Kasumi-1 (cell line): ENCODE data around the gene ARHGAP4.

Experiments used
- DNase-seq, 2 experiments: peaks; one replicate each; lab custom pipeline; 2025; lab: John Stamatoyannopoulos, UW

ARHGAP4 gene

DNA sequence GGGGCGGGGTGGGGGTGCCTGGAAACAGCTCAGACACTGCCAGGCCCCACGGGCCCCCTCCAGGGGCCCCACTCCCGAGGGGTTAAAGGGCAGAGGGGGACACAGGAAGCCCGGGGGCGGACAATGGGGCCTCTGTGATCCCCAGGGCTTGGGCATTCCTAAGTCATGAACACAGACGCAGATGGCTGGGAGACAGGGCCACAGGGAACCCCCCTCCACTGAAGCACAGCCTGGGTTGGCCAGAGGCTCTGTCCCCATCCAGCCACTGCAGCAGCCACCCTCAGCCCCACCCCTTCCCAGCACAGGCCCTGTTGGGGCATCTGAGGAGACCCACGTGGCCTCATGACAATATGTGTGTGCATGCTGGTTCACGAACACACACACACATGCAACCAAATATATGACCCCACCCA is 44.0 kb downstream of the ARHGAP4 start:
- no peak for DNase-seq

DNA sequence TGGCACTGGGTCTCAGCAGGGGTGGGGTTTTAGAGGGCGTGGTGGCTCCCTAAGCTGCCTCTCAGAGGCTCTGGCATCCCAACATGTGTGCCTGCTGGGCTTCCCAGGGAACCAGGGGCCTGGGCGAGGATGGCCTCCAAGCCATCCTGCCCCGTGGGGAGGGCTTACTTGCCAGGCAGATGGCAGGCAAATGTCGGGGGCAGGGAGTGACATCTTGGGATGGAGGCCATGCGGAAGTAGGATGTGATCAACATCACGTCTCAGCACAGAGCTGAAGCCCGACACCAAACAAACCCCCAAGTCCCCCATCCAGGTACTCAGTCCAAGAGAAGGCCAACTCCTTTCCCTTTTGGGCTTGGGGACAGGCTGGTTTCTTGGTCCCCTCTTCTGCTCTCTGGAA is 44.8 kb downstream of the ARHGAP4 start:
- no peak for DNase-seq

DNA sequence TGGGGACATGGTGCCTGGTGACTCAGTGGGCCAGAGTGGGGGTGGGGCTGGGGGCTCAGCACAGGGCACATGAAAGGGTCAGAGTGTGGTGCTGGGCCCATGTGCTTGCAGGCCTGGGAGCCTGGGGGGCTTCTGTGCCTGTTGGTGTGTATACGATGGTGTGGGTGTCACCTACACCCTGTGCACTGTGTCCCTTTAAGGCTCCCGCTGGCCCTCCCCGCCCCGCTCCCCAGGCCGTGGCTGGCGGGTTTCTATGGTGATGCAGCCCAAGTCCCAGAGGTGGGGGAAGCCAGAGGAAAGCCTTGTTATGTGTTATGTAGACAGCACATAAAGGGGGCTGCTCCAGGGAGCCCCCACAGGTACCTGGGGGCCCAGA is 45.6 kb downstream of the ARHGAP4 start:
- no peak for DNase-seq

DNA sequence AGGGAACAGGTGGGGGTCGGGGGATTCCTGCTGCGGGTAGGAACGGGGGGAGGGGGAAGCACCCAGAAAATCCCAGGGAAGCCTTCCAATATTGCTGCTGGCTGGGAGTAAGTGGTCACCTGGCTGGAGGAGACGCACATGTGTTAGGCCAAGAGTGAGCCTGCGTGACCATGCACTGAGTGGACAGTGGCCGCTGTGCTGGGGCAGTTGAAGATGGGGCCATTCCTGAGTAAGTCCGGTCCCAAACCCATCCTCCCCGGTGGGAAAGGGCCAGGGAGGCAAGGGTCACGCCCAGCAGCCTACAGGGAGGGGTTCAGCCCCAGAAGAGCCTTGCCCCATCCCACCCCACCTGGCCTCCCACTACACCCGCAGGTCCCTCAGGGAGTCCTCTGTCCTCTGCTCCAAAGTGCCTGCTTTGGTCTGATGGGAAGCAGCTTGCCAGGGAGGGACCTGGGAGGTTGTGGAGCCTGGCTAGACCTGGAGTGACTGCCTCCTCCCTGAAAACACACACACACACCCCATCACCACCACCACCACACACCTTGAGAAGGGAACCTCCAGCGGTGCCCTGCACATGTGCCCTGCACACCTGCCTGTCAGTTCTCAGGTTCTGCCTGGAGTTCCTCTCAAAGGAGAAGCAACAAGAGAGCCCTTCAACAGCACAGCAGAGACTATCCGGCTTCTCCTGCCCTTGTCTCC is 46.2 kb downstream of the ARHGAP4 start:
- no peak for DNase-seq

DNA sequence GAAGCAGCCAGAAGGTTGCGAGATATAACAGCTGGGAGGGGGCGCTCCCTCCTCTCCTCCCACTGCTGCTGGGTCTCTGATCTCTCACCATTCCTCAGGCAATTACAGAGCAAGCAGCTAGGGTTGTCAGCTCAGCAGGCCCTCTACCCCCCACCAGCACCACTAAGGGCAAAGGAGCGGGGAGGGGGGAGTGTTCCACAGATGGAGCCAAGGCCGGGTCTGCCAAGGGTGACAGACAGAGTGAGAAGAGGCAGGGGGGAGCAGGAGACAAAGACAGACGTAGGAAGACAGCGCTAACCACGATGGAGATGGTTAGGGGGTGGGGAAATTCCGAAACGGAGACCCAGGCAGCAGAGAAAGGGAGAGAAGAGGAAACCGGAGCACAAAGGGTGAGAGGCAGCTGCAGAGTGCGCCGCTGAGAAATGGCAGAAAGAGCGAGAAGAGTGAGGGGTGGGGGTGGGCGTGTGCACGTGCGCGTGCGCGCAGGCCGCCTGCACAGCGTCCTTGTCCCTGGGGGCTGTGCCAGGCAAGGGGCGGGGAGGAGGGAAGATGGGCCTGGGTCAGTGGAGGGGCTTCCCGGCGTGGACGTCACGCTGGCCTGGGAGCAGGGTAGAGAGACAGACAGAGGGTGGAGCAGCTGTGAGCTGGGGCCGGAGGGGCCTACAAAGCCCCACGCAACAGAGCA is 47.0 kb downstream of the ARHGAP4 start:
- DNase-seq = peak; percentile 35

DNA sequence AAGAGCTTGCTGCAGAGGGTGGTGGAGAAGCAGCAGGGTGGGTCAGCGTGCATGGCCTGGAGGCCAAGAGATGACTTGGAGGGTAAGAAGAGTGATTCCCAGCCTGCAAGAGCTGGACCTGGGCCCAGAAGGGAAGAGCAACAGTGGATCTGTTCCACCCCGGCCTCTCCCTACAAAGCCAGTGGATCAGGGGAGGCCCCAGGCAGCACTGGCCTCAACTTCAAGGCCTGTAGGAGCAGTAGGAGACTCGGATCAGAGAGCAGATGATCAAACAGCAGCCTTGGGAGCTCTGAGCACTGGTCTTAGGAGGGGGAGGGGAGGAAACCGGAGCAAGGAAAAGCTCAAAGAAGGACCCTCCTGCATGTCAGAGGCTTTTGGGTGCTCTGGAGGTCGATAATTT is 47.7 kb downstream of the ARHGAP4 start:
- DNase-seq = no peak

DNA sequence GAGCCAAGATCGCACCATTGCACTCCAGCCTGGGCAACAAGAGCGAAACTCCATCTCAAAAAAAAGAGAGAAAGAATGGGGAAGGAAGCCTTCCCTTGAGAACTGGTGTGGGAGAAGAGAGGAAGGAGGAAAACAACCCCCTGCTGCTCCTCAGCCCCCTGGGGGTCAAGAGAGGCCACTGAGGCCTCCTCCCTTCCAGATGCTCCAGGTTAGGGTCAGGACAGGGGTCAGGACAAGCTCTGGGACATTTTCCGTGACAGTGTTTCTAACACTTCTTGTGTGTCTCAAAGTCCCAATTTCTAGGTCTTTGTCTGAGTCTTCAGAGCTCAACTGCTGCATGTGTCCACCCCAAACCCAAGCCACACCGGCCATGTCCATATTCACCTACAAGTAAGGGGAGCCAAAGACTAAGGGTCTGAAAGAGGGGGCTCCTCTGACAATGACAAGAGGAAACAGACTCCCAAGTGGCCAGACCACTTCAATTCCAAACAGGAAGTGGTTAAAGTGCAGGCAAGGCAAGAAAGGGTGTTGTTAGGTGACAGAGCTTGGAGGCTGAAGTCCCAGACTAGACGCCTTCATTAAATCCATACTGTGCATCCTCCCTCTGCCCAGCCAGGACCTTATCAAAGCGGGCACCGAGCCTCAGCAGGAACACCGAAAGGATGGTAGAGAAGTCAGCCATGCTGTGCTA is 48.3 kb downstream of the ARHGAP4 start:
- DNase-seq = peak; percentile 16 to 41

DNA sequence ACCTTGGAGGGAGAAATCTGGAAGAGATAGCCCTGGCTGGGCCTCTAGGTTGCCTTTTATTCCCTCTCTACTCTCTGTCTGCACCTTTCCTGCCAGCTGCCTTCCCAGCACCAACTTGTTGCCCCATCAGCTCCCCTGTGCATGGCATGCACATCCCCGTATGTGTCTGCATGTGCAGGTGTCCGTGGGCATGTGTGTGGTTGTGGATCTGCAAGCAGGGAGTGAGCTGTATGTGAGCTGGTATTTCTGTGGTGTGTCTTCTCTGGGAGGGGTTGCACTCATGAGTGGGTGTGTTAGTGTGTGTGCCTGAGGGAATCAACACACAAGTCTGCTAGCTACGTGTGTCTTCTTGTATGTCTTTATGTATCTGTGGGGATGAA is 50.0 kb downstream of the ARHGAP4 start:
- DNase-seq = no peak

DNA sequence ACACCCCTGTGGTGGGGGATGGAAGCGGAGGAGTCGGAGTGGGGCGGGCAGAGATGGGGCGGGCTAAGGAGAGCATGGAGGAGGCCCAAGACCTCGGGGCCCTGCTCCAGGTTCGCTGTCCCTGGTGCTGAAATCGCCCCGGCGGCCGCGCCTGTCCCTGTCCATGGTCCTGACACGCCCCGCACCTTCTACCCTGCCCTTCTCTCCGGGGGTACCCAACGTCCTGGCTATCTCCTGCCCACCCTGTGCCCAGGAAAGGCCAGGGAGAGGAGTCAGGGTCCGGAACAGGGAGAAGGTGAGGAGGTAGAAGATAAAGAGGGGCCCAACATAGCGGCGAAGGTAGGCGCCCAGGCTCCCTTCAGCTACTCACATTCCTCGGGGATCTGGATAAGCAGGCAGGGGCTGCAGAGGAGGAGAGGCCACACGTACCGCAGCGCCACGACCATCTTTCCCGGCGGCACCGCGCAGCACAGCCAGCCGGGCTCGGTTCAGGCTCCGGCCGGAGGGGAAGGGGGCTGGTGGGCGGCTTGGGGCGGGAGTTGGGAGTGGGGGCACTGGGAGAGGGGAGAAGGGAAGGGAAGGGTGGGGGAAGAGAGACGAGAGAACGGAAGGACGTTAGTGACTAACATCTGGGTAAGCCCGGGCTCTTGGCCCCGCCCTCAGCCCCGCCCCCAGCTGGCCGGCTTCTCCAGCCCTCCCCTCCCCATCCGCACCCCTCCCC is 50.5 kb downstream of the ARHGAP4 start:
- DNase-seq = peak; percentile 18 to 42

DNA sequence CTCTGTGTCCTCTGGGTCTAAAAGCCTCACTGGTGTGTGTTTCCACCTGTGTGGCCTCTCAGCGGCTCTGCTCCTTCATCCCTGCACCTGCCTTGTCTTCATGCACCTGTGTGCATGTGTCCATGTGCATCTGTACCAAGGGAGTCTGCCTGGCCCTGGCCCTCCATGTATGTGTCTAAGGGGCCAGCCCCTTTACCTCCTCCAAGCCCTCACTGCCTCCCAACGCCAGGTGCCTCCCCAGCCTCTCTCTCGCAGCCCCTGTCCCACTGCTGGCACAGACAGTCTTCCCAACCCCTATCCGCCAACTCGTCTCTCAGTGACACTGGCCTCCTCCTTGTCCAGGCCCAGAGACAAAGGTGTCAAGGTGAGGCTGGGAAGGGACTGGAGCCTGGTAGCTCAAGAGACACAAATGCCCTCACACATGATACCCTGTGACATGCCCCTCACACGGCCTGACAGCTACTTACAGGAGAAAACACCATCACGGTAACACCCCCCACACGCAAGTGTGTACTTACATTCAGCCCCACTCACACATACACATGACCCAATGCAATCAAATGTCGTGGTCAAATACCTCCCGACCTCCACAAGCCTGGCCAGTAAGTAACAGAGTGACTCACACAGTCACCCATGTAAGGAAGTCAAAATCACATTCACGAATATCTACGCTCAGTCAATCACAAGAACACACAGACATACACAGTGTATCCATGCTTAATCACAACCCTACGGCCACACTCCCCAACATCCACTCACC is 51.5 kb downstream of the ARHGAP4 start:
- no peak for DNase-seq

DNA sequence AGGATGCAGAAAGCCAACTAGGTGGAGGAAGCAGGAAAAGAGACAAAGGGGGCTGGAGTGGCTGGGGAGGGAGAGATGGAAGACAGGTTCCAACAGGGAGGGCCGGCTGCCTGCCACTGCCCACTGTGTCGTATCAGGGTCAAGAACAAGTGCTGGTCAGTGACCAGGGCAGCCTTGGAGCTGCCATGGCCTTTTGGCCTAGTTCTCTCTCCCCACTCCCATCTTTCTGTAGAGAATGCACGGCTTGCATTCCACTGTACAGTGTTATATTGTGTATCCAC is 52.0 kb downstream of the ARHGAP4 start:
- DNase-seq = no peak

DNA sequence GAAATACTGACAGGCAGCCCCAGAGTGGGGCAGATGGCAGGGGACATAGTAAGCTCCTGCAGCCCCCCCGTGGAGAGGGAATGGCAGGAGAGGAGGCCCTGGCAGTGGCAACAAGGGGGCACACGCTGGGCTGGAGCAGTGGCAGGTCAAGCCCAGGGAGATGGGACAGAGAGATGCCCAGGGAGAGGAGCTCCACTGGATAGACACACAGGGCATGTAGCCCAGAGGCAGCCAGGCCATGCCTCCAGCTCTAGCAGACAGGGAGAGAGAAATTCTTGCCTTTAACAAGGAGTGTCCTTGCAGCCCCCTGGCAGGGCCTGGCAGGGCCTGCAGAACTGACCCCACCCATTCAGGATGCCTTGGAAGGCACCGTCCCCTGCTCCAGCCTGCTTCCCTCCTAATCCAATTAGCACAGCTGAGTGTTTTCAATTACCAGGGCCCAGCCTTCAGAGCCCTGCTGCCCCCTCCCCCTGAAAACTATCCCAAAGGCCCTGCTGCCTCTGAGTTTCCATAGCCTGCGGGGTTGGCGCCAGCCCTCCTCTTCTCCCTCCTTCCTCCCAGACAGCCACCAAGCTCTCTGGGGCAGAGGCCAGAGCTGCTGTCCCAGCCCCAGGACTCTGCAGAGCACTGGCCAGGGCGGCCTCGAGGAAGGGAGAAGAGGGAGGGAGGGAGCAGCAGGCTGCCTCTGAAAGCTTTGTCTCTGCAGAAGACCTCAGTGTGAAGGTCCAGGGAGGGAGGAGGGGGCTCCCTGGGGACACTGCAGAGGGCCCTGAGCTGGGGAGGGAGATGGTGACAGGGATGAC is 52.6 kb downstream of the ARHGAP4 start:
- DNase-seq = no peak

DNA sequence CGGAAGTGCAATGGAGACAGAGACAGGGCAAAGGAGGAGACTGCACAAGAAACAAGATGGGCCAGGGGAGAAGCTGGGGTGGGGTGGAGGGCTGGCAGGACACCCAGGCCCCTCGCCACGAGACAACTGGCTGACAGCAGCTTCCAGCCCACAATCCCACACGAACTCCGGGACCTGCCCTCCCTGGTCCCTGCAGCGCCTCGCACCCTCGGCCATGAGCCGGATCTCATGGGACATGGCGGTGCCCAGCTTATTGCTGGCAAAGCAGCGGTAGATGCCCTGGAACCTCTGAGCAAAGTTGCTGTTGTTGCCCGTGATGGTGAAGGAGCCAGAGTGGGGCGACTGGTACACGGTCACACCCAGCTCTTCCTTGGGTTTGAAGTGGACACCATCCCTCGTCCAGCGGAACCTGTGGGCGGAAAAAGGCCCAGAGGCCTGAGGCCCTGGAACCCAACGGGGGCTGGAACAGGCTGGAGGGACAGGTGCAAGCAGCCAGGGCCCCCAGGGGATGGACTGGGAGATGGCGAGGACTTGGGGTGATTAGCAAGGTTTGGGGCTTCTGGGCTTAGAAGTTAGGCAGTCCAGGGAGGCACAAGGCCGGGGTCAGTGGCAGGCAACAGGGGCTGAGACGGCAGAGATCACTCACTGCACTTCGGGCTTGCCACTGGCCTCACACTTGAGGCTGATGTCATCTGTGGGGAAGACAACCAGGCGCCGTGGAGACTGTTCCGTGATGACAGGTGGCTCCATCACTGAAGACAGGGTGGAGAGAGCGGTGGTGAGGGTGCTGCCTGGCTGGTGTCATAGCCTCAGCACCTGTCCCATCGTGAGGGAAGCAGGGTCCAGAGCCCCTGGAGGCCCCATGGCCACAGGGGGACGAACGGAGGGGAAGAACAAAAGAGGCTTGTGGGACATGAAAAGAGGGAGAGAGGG is 53.9 kb downstream of the ARHGAP4 start:
- no peak for DNase-seq

DNA sequence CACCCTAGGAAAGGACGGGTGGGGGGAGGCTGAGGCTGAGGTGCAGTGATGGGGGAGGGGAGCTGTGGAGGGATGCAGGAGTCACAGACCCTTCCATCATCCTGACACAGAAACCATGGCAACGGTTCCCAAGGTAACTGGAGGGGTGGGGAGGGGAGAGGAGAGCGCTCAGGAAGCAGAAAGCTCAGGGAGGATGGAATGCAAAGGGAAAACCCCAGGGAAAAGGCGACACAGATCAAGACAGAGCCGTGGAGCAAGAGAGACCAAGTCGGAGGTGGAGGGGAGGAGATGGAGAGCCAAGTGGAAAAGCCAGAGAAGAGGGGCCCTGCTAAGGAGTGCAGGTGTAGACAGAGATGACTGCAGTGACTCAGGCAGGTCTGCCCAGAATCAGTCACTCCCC is 54.6 kb downstream of the ARHGAP4 start:
- DNase-seq = no peak

DNA sequence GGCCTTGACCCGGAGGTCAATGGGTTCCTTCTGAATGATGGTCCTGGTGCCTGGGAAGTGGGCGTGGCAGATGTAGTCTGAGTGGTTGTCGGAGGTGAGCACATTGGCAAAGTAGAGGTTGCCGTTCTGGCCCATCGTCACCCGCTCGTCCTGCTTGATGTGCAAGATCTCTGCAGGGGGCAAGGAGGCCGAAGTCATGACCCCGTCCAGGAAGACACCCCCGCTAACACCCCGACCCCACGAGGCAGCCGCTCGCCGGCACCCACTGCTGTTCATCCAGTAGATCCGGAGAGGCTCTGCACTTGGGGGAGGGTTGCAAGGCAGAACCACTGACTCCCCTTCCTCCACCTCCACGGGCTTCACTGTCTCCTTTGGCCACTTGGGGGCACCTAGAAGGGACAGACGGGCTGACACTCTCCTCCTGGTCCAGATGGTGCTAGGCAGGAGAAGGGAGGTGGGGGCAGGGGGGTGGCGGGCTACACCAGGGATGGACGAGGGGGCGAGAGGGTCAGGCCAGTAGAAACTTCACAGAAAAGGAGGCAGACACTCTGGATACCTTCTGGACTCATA is 55.2 kb downstream of the ARHGAP4 start:
- DNase-seq = peak in 1 of 2 experiments; percentile 4

DNA sequence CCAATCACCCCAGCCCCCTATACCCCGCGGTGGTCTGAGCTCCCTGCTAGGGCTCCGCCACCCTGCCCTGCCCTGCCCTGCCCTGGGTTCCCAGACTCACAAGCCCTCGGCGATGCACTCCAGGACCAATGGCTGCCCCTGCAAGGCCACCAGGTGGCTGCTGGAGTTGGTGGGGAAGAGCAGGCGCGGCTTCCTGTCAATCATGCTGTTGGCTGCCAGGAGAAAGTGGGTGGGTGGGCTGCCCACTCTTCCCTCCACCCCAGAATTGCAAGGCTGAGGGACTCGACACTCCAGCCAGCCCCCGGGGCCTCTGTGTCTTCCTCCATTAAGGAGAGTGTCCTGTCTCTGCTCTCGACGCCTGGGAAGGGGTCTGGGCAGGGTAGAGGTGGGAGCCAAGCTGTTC is 55.8 kb downstream of the ARHGAP4 start:
- DNase-seq = no peak

DNA sequence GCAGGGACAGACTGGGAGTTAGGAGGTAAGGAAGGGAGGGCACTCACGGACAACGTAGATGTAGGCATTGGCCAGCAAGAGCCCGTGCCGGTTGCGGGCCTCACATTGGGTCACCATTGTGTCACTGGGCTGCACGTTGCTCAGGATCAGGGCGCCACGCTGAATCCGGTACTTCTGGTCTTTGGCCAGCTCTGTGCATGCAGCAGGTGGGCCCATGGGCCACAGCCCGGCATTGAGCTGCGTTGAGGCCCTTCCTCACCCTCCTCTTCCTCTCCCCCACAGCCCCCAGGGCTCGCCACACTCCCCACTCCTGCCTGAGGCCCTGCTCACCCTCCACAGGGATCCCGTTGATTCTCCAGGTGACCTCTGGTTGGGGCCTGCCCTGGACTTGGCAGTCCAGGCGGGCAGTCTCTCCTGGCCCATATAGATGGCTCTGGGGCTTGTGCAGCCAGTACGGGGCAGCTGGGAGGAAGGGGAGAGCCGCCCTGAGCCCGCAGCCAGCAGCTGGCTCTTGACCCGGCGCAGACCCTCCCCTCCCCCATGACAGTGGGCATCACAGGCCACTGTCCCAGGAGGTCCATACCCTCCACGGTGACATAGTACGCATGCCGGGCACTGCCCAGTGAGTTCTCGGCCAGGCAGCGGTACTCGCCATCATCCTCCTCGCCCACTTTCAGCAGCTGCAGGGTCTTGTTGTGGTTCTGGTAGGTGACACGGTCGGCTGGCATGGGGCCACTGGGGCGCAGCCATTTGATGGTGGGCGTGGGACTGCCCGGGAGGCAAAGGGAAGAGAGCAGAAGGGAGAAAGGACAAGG is 56.4 kb downstream of the ARHGAP4 start:
- no peak for DNase-seq

DNA sequence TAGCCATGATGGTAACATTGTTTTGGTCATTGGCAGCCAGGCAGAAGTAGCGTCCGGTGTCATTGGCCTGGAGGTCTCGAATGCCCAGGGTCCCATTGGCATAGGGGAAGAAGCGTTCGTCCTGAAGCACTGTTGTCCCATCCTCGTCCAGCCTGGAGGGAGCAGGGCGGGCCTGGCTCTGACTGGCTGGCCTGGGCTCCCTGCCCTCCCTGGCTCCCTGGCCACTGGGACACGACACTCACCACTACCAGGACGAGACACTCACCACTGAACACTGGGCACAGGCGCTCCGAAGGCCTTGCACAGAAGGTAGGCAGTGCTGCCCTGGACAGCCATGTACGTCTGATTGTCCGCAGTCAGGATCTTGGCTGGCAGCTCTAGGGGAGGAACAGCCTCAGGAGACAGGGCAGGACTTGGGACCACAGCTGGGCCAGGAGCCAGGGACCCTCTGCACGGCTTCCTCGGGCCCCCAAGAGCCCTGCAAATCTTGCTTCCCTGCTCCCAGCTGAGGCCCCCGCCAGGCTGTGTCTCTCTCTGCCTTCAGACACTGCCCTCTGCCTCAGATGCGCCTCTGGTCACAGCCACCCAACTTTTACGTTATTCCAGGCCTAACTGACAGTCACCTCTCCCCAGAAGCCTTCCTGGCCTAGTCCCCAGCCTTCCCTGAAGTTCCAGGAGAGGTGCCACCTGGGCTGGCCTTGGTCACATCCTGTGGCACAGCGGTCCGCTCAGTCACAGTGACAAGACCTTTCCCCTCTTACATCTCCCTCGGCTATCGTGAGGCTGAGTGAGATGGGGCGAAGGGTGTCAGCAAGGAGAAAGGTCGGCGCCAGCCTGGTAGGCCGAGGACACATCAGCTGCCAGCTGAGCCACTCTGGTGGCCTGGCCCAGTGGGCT is 57.2 kb downstream of the ARHGAP4 start:
- DNase-seq = no peak
